ENCODE measurements around the gene PXDC1.
"Not testable (repeated sequence)": the region's sequence is repeated elsewhere in the genome, so short reads cannot be mapped to it uniquely, and the experiment has no call there.

Gene PXDC1

GRCh38 chr6:3782876-3783832 lies 31.6 kb upstream of the PXDC1 start:
- DNase-seq = no peak

- no peak for DNase-seq
Measured at GRCh38 chr6:3781504-3781903, 30.0 kb upstream of the PXDC1 start.

- no peak for DNase-seq
Measured at GRCh38 chr6:3779574-3779849, 28.0 kb upstream of the PXDC1 start.

GRCh38 chr6:3778701-3779573 lies 27.4 kb upstream of the PXDC1 start:
- DNase-seq = no peak

GRCh38 chr6:3777730-3778461 lies 26.4 kb upstream of the PXDC1 start:
- DNase-seq = no peak

- no peak for DNase-seq
Measured at GRCh38 chr6:3776881-3777507, 25.5 kb upstream of the PXDC1 start.

- DNase-seq = no peak
Measured at GRCh38 chr6:3775847-3776246, 24.3 kb upstream of the PXDC1 start.

GRCh38 chr6:3775386-3775785 lies 23.9 kb upstream of the PXDC1 start:
- DNase-seq = no peak

GRCh38 chr6:3773678-3774298 lies 22.3 kb upstream of the PXDC1 start:
- no peak for DNase-seq

- DNase-seq = not testable (repeated sequence)
Measured at GRCh38 chr6:3772127-3772999, 20.9 kb upstream of the PXDC1 start.

- no peak for DNase-seq
Measured at GRCh38 chr6:3771407-3772011, 20.0 kb upstream of the PXDC1 start.

GRCh38 chr6:3770023-3770720 lies 18.7 kb upstream of the PXDC1 start:
- DNase-seq = no peak

GRCh38 chr6:3769610-3770009 lies 18.1 kb upstream of the PXDC1 start:
- DNase-seq = no peak

GRCh38 chr6:3768502-3768901 lies 17.0 kb upstream of the PXDC1 start:
- DNase-seq = no peak

- DNase-seq = not testable (repeated sequence)
Measured at GRCh38 chr6:3767483-3767882, 16.0 kb upstream of the PXDC1 start.

GRCh38 chr6:3766214-3766613 lies 14.7 kb upstream of the PXDC1 start:
- no peak for DNase-seq

GRCh38 chr6:3765415-3765814 lies 13.9 kb upstream of the PXDC1 start:
- DNase-seq = no peak

- DNase-seq = no peak
Measured at GRCh38 chr6:3764516-3765335, 13.2 kb upstream of the PXDC1 start.

- DNase-seq = no peak
Measured at GRCh38 chr6:3762852-3763251, 11.3 kb upstream of the PXDC1 start.

Measured in activated CD4-positive, alpha-beta T cell treated with anti-CD3 and anti-CD28 coated beads, Interleukin-2, amount 50 U/mL, for 1 hour (primary cell).